Effector CD4-positive, alpha-beta T cell (primary cell): ENCODE results near the gene DGKI.
"Not testable (repeated sequence)": the region's sequence is repeated elsewhere in the genome, so short reads cannot be mapped to it uniquely, and the experiment has no call there.

Experiments
- DNase-seq: peaks from one replicate; pipeline ENCODE4 v3.0.0-alpha.2; 2020

Gene DGKI

GRCh38 chr7:137453356-137453755 is 393.4 kb downstream of the DGKI start:
- no peak for DNase-seq

- DNase-seq = no peak
Observed at GRCh38 chr7:137449016-137449415, 397.8 kb downstream of the DGKI start.

GRCh38 chr7:137448572-137448971 is 398.2 kb downstream of the DGKI start:
- DNase-seq = not testable (repeated sequence)

GRCh38 chr7:137446025-137446424 is 400.7 kb downstream of the DGKI start:
- no peak for DNase-seq

- DNase-seq = no peak
Observed at GRCh38 chr7:137445268-137445667, 401.5 kb downstream of the DGKI start.

GRCh38 chr7:137443616-137444015 is 403.2 kb downstream of the DGKI start:
- no peak for DNase-seq

GRCh38 chr7:137441451-137441850 is 405.3 kb downstream of the DGKI start:
- no peak for DNase-seq

- DNase-seq = no peak
Observed at GRCh38 chr7:137439829-137440825, 406.6 kb downstream of the DGKI start.

GRCh38 chr7:137434946-137435345 is 411.8 kb downstream of the DGKI start:
- no peak for DNase-seq

- DNase-seq = no peak
Observed at GRCh38 chr7:137434530-137434929, 412.2 kb downstream of the DGKI start.

GRCh38 chr7:137423321-137423720 is 423.5 kb downstream of the DGKI start:
- DNase-seq = no peak

- no peak for DNase-seq
Observed at GRCh38 chr7:137421366-137421765, 425.4 kb downstream of the DGKI start.

- no peak for DNase-seq
Observed at GRCh38 chr7:137418841-137419240, 427.9 kb downstream of the DGKI start.

- no peak for DNase-seq
Observed at GRCh38 chr7:137417464-137417863, 429.3 kb downstream of the DGKI start.

- DNase-seq = no peak
Observed at GRCh38 chr7:137413901-137414300, 432.9 kb downstream of the DGKI start.

GRCh38 chr7:137411446-137411845 is 435.3 kb downstream of the DGKI start:
- no peak for DNase-seq

- DNase-seq = no peak
Observed at GRCh38 chr7:137408126-137408525, 438.6 kb downstream of the DGKI start.

GRCh38 chr7:137407078-137407477 is 439.7 kb downstream of the DGKI start:
- no peak for DNase-seq

- DNase-seq = no peak
Observed at GRCh38 chr7:137404660-137405317, 442.0 kb downstream of the DGKI start.

GRCh38 chr7:137403353-137403695 is 443.4 kb downstream of the DGKI start:
- DNase-seq = no peak

- no peak for DNase-seq
Observed at GRCh38 chr7:137402536-137403352, 444.0 kb downstream of the DGKI start.

- DNase-seq = no peak
Observed at GRCh38 chr7:137399827-137400823, 446.6 kb downstream of the DGKI start.
